NOMO-1 (cell line): Measurements from ENCODE around the gene PADI3.
"Not testable (repeated sequence)": the region's sequence is repeated elsewhere in the genome, so short reads cannot be mapped to it uniquely, and the experiment has no call there.

ENCODE experiments used
- DNase-seq, 2 experiments: peaks; one replicate each; lab custom pipeline; 2025; ENCODE audit not compliant: unreplicated experiment in 2 of 2; lab: John Stamatoyannopoulos, UW

The PADI3 gene

DNA sequence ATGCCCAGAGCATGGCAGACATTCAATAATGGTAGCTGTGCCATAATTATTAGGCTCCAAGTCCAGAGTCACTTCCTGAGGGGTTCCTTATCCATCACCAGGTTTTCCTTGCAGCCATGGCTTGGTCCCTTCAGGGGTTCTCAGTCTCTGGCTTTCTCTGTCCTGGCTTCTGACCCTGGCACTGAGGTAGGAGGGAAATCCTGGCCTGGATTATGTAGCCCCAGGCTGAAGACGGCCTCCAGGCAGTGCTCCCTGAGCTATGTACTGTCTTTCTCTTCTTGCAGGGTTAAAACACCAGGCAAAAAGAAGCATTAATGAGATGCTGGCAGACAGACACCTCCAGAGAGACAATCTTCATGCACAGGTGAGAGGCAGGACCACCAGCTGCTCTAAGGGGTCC, 9.5 kb upstream of the PADI3 start:
- DNase-seq, result peak; percentile 71 to 86

DNA sequence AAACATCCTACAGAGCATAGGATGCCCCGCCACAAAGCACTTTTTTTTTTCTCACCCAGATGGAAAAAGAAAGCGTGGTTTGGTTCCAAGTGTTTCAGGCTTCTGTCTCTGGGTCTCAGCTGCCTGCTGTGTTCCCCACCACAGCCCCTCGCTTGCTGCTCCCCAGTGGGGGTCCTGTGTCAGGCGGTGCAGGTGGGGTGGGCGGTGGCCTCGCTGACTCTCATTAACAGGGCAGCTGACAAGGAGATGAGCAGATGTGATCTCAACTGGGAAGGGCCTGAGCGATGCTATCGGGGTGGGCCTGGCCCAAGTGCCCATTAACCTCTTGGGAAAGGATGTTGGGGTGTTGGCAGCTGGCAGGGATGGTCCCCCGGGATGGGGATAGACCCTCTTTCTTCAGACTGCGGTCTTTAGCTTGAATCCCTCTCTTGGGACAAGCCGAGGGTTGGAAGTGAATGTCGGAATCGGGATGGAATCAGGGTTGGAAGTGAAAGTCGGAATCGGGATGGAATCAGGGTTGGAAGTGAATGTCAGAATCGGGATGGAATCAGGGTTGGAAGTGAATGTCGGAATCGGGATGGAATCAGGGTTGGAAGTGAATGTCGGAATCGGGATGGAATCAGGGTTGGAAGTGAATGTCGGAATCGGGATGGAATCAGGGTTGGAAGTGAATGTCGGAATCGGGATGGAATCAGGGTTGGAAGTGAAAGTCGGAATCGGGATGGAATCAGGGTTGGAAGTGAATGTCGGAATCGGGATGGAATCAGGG, 7.7 kb upstream of the PADI3 start:
- not testable (repeated sequence) for DNase-seq

- DNase-seq, result not testable (repeated sequence)
These were observed 7.2 kb upstream of the PADI3 start for GRCh38 chr1:17241780-17242074.

DNA sequence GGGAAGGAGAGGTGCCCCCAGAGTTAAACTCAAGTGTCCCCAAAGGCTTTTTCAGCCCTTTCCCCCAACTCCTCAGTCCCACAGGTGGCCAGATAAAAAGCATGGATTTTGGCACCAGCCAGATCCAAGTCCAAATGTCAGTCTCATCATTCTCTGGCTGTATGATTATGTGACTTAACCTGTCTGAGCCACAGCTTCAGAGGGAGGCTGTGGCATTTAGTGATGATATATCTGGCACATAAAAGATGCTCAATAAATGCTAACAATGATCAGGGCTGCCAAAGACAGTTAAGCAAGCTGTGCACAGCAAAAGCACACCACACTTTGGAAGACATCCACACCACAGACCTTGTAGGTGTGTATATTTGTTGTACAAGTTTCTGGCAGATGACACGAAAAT, 5.6 kb upstream of the PADI3 start:
- DNase-seq, result no peak

DNA sequence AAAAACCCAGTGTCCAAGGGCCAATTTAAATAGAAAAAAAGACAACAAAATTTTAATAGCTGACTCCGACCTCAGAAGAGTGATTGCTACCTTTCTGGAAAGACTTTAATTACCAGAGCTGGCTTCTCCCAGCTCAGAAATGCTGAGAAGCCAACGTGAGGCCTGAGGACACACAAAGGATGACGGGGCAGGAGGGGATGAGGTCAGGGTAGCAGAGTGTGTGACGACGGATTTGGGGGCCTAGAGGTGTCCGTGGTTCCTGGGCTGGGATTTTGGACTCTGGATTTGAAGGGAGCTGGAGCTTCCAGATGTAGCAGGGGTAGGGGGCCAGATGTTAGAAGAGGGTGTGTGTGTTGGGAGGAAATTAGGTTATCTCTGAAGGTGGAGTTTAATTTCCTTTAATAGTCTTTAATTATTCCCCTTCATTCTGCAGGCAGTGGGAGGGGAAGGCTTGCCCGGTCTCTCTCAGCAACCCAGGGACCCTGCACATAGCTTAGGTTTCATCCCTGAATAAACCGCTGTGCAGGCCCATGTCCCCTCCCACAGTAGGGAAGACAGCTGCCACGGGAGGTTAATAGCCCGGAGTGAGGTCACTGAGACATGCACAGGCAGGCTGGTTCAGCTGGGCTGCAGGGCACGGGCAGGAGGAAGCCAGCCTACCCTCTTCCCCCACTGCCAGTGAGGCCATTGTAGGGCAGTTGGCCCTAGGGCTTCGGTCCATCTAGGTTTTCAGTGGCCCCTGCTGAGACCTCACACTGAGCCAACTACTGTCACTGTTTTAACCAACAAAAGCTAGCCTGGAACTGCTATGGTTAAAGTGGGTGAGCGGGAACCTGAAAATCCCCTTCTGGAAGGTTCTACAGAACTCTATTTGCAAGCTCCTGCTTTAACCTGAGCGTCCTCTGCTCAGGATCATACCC, 3.8 kb upstream of the PADI3 start:
- no peak for DNase-seq

DNA sequence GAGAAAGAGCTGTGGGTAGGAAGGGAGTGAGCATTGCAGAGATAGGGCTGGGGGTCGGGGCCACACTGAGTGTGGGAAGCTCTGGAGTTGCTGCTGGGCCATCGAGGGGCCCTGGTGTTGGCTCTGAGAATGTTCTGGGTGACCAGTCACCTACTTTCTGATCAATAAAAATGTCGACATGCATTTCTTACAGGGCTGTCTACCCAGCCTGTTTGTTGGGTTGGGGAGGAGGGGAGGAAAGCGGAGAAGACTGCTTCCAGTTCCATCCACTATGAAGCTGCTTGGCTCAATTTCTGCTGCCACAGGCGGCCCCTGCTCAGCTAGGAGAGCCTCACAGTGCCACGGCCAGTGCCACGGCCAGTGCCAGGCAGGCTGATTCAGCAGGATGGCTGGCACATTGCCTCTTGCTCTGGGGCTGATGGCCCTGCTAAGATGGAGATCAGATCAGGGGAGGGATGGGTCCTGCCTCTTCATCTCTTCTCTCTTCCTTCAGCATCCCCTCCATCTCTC, 3.0 kb upstream of the PADI3 start:
- DNase-seq, result no peak

- no peak for DNase-seq
These were observed 1.9 kb upstream of the PADI3 start for GRCh38 chr1:17246971-17247370.

- no peak for DNase-seq
These were observed 1.7 kb downstream of the PADI3 start for GRCh38 chr1:17250601-17251000.

DNA sequence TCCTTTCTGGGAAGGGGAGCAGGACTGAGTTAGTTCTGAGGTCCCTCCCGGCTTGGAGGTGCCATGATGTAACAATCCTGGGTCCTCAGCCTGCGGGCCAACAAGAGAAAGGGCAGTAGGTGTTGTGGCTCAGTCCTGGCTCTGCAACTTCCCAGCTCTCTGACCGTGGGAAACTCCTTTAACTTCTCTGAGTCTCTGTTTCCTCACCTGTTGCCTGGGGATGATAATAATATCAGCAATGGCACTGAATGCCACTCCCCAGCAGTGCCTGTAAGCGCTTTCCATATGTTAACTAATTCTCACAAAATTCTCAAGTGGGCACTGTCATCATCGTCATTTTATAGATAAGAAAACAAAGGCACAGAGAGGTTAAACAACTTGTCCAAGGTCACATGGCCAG, 2.3 kb downstream of the PADI3 start:
- DNase-seq, result no peak

- DNase-seq, result no peak
These were observed 2.9 kb downstream of the PADI3 start for GRCh38 chr1:17251701-17252376.

DNA sequence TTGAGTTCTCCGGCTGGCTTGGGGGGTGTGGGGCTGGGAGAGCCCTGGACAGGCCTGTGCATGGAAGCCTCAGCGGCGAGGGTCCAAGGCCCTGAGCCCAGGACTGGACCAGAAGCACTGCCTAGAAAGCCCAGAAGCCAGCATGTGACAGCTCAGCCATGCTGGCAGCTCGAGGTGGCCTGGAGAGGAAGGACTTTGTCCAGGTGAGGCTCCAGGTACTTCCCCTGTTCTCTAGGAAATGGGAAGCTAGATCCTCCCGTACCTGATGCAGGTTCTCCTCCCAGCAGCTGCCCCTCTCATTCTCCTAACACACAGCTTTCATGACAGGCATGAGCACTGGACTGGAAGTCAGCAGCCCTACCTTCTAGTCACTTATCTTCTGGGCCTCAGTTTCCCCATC, 6.4 kb downstream of the PADI3 start:
- DNase-seq, result no peak

- no peak for DNase-seq
These were observed 9.3 kb downstream of the PADI3 start for GRCh38 chr1:17258116-17258757.

DNA sequence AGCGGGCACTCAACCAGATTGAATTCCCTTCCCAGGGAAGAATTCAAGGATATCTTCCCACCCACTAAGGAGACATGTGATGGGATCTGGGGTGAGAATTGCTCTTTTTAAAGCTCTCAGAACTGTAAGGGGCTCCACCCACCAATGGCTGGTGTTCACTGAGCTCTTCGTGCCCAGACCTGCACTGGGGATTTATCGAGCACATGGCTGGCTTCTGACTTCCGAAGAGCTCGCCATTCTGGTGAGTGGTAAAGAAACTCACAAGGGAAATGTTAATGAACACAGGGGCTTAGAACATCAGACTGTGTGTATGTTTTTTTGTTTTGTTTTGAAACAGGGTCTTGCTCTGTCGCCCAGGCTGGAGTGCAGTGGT, 9.8 kb downstream of the PADI3 start:
- no peak for DNase-seq

DNA sequence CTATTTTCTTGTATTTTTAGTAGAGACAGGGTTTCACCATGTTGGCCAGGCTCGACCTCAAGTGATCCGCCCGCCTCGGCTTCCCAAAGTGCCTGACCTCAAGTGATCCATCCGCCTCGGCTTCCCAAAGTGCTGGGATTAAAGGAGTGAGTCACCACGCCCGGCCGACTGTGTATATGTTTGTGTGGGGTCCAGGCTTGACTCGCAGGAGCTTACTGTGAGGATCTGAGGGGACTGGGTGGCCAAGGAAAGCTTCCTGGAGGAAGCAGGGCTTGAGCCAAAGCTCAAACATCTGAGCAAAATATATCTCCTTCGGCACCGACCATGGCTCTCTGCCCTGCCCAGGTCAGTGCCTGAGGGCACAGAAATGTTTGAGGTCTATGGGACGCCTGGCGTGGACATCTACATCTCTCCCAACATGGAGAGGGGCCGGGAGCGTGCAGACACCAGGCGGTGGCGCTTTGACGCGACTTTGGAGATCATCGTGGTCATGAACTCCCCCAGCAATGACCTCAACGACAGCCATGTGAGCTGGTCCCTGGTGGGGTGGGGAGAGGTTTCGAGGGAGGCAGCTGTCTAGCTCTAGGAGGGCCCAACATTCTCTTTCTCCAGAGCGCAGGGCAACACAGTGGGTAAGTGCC, 10.5 kb downstream of the PADI3 start:
- DNase-seq, result no peak

- DNase-seq, result no peak
These were observed 11.4 kb downstream of the PADI3 start for GRCh38 chr1:17260264-17260663.

DNA sequence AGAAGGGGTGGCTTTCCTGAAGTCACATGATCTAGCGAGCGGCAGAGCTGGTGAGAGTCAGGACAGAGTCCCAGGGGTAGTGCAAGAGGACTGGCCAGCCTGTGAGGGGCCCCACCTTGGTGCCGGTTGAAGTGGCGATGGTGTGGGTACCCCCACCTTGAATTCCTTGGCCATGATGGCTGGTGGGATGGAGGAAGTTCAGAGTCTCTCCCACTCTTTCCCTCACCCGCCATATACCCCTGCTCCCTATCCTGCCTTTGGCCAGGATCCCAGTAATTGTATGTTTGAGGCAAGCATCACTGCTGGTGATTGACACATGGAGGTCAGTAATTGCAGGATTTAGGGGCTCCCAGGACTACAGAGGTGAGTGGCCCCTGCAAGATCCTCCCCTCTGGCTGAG, 11.8 kb downstream of the PADI3 start:
- no peak for DNase-seq

DNA sequence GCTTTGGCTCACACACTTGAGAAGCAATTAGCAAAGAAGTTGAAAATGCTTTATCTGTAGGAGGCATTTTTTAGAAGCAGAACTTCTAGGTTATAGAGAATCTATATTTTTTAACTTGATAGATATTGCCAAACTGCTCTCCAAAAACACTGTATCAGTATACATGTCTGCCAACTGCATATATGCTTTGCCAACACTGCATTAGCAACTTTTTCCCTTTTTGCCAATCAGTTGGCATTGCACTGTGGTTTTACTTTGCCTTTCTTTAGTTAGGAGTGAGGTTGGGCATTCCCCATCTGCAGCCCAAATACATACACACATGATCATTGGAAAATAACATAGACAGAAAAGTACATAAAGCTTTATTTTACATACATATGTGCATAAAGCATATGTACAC, 15.0 kb downstream of the PADI3 start:
- no peak for DNase-seq

GRCh38 chr1:17264470-17264869, 15.6 kb downstream of the PADI3 start:
- no peak for DNase-seq

DNA sequence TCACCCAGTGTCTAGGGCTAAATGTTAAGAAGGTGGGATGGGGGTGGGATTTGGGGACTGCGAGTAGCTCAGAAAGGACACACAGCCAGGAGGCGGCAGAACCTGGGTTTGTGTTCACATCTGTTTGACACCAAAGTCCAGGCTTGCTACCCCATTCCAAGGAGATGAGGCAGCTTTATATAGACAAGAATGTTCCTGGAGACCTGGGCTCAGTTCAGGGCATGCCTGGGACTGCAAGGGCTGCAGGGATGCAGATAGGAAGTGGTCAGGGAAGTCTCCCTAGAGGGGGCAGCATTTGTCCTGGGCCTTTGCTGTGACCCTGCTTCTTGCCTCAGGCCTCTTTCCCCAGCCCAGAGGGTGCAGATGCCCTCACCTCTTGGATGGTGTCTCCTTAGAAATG, 16.3 kb downstream of the PADI3 start:
- no peak for DNase-seq

- no peak for DNase-seq
These were observed 17.1 kb downstream of the PADI3 start for GRCh38 chr1:17265950-17266349.
